GM19438 (cell line): ENCODE results near the gene FHIP1B.
"Not testable (repeated sequence)": the region's sequence is repeated elsewhere in the genome, so short reads cannot be mapped to it uniquely, and the experiment has no call there.

Experiments
- ATAC-seq: cut with Tn5 transposase; IDR thresholded peaks from one replicate; pipeline ENCODE4 v1.9.1; 2021; ENCODE audit warnings: low read depth; ENCODE audit not compliant: unreplicated experiment

The FHIP1B gene

DNA sequence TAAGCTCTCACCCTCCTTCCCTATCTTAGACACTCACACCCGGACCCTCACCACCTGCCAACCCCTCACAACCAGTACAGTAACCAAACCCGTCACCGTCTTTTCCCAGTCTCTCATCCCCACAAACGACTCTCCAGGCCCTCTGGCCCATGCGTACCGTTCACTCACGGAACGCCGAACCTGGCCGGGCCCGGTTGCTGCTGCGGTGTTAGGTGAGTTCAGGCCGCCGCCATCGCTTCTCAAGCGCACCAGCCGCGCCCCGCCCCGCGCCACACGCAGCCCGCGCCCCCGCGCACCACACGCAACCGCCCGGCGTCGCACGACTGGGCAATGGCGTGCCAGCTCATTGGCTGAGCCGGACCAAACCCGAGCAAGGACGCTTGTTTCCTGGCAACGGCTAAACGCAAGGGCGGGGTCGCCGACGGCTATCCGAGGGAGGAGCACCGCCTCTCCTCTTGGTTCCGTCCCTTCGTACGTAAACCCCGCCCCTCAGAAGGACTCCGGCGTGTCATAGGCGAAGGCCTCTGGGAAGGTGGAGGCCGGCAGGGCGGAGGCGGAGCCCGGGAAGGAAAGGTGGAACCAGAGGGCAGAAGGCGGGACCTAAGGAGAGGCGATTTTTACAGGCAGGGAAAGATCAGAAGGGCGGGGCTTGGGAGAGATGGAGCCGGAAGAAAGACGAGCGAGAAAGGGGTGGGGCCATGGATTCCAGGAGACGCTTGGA lies at the start of gene FHIP1B:
TSS of gene FHIP1B (minus strand) at position 250 of the 721 bp plus-strand sequence. CDS start 10,120 bp downstream, outside the sequence.
- ATAC-seq: peak; percentile 93

DNA sequence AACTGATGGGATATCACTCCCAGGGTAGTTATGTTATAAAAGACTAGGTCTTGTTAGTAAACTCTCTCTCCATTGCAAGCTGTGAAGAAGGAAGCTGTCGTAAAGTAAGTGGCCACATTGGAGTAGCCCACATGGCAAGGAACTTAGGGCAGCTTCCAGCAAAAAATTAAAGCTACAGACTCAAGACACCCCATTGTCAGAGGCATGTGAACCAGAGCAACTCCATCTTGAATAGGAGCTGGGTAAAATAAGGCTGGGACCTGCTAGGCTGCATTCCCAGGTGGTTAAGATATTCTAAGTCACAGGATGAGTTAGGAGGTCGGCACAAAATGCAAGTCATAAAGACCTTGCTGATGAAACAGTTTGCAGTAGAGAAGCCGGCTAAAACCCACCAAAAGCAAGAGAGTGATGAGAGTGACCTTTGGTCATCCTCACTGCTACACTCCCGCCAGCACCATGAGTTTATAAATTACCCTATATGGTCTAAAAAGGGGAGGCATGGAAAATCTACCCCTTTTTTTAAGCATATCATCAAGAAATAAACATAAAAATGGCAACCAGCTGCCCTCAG lies 49.1 kb upstream of the FHIP1B start:
- ATAC-seq: no peak

DNA sequence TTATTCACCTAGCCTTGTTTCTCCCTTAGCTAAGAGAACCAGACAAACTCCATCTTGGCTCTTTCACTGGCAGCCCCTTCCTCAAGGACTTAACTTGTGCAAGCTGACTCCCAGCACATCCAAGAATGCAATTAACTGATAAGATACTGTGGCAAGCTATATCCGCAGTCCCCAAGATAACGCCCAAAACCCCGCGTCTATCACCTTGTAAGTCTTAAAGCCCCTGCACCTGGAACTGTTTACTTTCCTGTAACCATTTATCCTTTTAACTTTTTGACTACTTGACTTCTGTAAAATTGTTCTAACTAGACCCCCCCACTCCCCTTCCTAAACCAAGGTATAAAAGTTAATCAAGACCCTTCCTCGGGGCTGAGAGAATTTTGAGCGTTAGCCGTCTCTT lies 46.4 kb upstream of the FHIP1B start:
- ATAC-seq: not testable (repeated sequence)

DNA sequence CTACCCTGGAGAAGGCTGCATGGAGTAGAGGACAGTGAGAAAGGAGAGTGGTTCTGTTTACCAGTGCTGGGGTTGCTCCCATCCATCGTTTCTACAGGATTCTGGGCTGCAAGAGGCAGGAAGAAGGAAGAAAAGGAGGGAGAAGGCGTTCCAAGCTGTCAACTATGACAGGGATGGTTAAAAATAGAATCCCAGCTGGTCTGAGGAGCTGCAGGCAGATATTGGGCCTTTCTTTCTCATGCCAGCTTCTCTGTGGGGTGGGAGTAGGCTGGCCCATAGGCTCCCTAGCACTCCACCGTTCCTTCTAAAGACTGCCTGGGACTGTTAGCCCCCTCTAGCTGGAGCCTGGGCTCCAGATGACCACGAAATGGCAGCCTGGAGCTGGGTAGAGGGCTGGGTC lies 38.8 kb upstream of the FHIP1B start:
- ATAC-seq: no peak

DNA sequence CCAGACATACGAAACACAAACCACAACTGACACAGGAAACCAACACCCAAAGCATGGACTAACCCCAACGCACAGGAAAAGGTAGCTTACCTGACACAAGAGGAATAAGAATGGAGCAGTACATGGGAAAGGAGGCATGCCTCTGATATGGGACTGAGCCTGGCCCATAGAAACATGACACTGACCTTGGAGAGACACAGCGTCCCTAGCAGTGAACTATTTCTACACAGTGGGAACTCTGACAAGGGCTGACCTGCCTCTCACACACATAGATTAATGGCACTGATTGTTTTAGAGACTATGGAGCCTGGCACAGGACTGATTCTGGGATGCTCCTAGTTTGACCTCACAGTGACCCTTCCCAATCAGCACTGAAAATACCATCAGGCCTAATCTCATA lies 37.2 kb upstream of the FHIP1B start:
- ATAC-seq: no peak

DNA sequence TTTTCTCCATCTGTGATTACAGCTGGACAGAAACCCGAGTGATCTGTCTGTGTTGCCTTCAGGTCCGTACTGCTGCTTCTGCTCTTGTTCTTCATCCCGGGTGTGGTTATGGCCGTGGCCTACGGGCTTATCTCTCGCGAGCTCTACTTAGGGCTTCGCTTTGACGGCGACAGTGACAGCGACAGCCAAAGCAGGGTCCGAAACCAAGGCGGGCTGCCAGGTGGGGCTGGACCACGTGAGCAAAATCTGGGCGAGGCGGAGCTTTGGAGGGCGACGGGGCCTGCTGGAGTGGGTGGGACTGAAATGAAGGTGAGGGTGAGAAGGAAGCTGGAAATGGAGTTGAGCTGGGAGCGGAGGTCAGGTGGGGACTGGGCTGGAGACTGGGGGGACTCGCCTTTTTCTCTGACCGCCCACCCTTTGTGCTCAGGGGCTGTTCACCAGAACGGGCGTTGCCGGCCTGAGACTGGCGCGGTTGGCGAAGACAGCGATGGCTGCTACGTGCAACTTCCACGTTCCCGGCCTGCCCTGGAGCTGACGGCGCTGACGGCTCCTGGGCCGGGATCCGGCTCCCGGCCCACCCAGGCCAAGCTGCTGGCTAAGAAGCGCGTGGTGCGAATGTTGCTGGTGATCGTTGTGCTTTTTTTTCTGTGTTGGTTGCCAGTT lies 36.3 kb upstream of the FHIP1B start:
- ATAC-seq: no peak

DNA sequence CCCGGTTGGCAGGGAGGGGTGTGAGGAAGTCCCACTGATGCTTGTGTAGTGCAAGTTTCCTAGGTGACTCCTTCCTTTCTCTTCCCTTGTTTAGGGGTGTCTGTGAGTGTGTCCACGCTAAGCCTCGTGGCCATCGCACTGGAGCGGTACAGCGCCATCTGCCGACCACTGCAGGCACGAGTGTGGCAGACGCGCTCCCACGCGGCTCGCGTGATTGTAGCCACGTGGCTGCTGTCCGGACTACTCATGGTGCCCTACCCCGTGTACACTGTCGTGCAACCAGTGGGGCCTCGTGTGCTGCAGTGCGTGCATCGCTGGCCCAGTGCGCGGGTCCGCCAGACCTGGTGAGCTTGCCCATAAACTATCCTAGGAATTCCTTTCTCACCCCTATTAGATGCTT lies 35.6 kb upstream of the FHIP1B start:
- no peak for ATAC-seq

DNA sequence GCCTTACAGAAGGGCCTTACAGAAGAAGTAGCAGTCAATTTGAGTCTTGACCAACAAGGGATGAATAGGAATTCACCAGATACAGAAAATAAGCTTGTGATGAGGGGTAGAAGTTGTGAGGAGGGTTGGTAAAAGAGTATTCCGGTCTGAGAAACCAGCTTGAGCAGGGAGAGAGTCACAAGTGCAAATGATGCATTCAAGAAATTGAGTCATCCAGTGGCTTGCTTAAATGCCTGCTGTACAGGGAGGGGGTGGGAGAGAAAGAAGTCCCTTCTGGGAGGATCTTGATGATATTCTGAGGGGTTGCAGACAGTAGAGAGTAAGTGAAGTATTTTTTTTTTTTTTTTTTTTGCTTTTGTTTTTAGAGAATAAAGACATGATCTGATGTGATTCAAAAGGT lies 34.4 kb upstream of the FHIP1B start:
- ATAC-seq: no peak

DNA sequence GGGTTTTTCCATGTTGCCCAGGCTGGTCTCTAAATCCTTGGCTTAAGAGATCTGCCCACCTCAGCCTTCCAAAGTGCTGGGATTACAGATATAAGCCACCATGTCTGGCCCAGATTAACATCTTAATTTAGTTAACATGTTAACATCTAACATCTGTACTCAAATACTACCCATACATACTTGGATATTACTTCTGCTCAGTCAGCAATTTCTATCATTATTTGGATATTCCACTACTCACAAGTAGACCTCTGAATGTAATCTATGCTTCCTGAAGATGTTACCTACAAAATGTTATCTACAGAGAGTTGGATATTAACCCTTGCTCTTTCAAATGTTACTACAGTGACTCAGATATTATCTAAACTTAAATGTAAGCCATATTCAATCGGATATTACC lies 29.2 kb upstream of the FHIP1B start:
- no peak for ATAC-seq

DNA sequence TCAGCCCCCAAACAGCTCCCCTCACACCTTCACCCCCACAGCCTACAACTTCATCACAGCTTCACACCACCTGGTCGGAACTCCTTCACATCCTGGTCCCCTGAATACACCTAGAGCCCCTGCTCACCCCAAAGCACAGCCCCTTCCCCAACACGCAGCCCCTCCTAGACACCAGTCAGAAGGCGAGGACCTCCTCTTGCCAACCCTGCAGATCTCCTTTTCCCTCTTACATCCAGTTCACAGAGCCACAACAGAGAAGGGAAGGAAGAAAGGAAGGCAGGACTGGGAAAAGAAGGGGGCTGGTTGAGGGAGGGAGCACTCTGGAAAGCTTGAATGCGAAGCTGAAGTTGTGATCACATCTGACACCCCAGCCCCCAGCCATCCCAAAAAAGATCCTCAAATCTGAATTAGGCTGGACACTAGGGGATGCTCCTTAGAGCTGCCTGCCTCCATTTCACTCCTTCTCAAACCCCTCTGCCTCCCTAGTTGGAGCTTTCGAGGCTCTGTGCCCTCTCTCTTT lies 25.8 kb upstream of the FHIP1B start:
- no peak for ATAC-seq

DNA sequence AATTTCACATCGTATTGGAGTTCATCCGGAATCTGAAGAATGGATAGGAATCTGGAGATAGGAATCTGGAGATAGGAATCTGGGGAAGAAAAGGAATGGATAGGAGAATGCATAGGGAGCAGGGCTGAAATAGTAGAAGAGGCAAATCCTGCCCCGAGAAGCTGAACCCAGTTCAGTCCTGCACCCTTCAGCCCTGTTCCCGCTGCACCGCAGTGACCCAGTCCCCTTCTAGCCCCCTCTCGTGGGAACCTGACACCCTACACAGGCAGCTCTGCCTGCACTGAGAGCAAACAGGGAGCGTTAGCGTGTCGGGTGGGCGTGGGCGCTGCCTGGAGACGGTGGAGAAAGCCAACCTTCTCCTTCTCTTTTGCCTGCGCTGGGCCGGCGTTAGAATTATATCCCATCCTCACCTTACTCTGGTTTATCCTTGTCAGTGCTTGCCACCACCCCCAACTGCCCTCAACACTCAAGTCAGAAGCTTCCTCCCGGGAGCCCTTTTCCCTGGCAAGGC lies 24.2 kb upstream of the FHIP1B start:
- no peak for ATAC-seq

DNA sequence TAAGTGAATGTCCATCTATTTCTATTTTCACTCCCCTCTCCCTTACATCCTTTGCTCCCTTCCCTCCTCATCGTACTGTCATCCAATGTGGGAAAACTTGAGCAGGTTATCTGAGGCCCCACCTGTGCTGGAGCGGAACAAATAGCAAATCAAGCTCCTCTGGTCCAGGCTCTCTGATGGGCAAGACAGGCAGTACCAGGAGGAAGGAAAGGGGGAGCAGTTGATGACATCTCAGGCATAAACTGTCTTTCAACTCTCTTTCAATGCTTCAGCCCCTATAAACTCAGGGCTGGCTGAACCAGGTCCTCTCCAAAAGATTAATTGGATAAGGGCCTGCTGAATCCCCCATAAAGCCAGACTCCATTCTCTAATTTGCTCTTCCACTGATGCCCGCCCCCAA lies 23.7 kb upstream of the FHIP1B start:
- no peak for ATAC-seq

DNA sequence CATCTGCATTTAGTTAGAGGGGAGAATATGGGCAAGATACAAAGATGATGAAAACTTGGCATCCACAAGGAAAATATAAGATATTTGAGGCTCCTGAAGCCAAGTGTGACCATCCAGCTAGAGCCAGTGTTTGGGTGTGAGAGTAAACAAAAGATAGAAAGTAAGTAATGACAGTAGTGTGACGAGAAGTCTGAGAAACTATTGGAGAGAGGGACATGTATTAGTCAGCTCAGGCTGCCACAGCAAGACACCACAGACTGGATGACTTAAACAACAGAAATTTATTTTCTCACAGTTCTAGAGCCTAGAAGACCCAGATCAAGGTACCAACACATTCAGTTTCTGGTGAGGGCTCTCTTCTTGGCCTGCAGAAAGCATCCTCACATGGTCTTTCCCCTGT lies 18.8 kb upstream of the FHIP1B start:
- no peak for ATAC-seq

DNA sequence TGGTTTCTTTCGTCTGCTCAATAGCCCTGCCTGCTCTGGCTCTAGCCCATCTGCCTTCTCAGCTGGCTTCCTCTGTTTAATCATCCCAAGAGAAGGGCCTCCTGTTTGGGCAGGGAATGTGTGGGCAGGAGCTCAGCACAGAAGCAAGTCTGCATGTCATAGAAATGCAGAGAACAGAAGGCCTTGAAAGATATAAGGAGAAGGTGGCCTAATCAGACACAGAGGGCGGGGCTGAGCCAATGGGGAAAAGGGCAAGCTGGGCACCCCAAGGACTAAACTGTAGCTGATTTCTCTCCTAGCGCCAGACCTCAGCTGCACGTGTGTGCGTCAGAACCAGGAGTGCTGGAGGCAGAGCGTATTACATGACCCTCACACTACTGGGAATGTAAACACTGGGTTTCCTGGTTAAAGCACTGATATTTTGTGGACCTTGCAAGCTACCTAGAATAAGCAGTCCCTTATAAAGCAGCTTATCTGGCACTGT lies 17.6 kb upstream of the FHIP1B start:
- no peak for ATAC-seq

DNA sequence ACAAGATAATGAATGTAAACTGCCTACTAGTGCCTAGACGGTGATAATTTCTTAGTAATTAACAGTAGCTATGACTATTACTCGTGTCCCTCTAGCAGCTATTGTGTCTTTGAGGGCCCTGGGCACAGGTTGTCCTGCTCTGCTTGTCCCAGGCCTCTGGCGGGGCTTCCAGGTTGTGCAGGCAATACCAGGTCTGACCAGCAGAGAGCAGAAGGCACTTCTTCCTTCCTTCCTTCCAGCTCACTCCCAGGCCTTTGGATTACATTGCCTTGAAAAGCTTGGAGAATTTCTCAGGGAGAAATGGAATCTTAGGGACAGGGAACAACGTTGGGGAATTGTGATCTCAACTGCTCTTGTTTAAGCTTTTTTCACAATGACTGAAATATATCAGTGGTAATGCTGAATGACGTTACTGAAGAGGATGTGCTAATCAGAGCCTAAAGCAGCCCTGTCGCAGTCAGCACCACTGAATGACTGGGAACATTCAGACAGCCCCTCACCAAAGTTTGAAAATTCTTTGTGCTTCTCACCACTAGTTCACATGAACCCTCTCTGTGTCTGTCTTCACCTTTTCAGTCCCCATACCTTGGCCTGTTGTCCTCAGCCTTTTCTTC lies 16.8 kb upstream of the FHIP1B start:
- peak; percentile 95 for ATAC-seq

DNA sequence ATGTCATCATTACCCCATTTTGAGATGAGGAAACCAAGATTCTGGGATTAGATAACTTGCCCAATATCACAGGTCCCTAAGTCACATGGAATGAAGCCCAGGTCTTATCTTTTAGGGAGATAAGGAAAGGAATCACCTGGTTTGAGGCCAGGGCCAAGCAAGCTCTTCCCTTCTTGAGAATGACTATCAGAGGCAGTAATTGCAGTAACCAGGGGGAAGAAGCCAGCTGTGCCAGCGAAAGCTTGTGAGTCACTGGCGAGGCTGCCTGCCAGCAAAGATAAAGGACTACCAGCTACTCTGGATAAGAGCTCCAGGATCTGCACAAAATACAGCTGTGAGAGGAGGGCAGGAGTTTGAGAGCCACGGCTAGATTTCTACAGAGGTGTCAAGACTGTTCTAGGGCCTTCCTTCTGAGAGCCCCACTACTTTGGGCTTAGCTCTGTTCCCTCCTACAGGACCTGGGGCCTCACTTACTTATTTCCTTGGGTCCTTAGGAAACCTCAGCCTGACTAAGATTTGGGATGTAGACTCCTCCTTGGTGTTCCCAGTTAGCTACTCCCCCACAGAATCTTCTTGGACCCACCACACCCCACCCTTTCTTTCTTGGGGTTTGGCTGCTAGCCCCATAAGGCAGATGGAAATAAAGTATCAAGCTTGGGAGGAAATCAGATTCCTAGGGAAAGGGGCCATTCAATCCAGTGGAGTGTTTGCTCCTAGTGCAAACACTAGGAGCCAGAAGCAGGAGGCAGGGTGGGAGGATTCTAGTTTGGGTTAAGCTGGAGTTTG lies 15.5 kb upstream of the FHIP1B start:
- no peak for ATAC-seq

DNA sequence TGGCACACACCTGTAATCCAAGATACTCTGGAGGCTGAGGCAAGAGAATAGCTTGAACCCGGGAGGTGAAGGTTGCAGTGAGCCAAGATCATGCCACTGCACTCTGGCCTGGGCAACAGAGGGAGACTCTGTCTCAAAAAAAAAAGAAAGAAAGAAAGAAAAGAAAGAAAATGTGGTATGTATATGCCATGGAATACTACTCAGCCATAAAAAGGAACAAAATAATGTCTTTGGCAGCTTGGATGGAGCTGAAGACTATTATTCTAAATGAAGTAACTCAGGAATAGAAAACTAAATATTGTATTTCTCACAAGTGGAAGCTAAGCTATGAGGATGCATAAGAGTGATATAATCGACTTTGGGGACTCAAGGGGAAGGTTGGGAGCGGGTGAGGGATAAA lies 14.5 kb upstream of the FHIP1B start:
- ATAC-seq: not testable (repeated sequence)

DNA sequence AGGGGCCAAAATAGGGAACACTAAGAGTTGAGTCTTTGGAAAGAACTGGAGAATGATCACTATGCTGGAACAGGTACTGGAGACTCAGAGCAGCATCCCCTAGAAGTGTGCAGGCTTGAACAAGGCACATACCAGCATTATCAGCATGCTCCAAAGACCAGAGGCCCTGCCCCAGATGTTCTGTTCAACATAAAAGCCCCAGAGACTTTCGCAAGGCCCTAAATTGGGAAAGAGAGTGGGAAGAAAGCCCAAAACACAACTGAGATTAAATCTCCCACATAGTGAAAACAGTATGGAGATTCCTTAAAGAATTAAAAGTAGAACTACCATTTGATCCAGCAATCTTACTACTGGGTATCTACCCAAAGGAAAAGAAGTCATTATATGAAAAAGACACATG lies 13.8 kb upstream of the FHIP1B start:
- no peak for ATAC-seq

DNA sequence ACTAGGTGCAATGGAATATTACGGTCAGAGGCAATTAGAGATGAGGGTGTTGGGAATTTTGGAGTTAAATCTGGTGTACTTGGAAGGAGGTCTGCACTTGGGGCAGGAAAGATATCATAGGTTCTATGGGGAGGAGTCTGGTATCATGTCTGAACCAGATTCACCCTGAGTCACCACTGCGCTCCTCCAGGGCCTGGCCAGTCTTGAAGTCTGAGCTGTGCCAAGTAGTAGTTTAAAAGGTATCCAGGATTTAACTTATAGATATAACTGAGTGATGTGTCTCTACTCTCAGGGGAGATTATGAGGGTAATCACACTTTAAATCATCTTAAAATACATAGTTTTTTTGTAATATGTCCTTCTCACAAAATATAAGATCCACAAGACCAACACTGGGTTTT lies 11.1 kb upstream of the FHIP1B start:
- no peak for ATAC-seq

DNA sequence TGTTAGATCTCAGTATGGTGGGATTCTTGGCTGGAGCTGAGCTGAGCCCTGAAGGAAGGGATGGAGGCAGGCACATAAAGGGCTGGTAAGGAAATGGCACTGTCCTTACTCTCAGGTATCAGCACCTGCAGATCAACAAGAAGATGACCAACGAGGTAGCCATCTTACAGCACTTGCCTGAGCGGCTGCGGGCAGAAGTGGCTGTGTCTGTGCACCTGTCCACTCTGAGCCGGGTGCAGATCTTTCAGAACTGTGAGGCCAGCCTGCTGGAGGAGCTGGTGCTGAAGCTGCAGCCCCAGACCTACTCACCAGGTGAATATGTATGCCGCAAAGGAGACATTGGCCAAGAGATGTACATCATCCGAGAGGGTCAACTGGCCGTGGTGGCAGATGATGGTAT lies 6.9 kb upstream of the FHIP1B start:
- no peak for ATAC-seq
